ENCODE results near the gene FAM174C. TPM values are rescaled to one million over a fixed set of nuclear protein-coding genes. Genes with fewer than 3 reads are reported as not detected.

The FAM174C gene
- 46.5 to 92.2 TPM (median 76.5 TPM) in 5 replicates for total RNA-seq (2022; extraction: Qiagen RNA extraction)

DNA sequence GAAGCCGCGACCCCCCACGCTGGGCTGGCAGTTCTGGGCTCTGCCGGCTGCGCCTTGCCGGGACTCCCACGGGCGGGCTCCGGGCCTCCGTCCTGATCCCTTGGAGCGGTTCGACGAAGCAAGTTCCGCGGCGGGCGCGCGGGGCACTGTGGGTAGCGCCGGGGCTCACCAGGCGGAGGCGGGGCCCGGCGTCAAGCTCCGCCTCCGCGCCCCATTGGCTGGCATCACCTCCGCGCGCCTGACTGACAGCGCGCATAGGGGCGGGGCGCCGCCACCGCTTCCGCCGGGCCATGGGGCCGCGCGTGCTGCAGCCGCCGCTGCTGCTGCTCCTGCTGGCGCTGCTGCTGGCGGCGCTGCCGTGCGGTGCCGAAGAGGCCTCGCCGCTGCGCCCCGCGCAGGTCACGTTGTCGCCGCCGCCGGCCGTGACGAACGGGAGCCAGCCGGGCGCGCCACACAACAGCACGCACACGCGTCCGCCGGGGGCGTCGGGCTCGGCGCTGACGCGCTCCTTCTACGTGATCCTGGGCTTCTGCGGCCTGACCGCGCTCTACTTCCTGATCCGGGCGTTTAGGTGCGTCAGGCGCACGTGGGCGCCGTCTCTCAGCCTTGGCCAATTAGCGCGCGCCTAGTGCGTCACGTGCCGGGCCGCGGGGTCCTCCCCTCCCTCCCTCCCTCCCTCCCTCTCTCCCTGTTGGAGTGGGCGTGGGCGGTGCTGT is at the start of gene FAM174C:
Gene FAM174C, plus strand, starts transcription at position 271 of the 716 bp plus-strand sequence. Its CDS starts 20 bp downstream, at position 291.

DNA sequence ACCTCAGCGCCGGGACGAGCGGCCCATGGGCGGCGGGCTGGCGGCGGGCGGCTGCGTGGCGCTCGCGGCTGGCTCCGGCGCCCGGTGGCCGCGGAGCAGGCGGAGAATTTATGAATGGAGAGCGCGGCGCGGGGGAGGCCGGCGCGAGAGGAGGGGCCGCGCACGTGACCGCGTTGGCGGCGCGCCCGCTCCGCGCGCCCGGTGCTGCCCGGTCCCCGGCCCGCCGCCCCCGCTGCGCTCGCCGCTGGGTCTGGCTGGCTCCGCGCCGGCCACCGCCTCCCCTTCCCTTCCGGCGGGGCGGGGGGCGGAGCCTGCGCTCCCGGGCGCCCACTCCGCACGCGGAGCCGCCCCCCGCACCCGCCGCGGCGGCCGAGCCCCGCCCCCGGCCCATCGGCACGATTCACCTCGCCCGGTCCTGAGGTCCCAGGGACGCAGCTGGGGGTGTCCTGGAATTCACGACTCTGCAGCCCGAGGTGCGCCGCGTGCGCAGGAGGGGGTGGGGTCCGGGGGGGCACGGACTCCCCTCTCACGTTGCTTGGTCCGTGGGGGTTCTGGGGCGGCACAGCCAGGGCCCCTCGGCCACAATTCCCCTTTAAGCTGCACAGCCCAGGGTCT is 37.5 kb upstream of the FAM174C start, which contains the start of gene CBARP:
Gene CBARP, minus strand, starts transcription at position 252 of the 615 bp plus-strand sequence. CDS start 1,905 bp downstream, outside the sequence.

DNA sequence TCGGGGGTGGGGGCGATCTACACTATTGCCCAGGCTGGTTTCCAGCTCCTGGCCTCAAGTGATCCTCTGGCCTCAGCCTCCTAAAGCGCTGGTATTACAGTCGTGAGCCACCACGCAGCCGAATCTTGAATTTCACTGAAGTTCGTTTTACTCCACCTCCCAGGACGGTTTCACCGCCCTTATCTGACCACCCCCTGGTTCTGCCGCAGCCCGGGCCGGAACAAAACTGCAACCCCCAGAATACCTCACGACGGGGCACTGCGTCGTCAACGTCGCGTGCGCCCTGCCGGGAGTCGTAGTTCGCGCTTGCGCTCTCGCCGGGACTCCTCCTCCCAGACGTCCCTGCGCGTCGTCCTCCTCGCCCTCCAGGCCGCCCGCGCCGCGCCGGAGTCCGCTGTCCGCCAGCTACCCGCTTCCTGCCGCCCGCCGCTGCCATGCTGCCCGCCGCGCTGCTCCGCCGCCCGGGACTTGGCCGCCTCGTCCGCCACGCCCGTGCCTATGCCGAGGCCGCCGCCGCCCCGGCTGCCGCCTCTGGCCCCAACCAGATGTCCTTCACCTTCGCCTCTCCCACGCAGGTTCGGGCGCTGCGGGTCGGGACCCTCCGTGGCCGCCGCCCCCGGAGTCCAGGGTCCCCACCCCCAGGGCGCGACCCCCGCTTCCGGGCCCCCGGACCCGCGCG is 33.8 kb upstream of the FAM174C start, which contains the start of gene ATP5F1D:
Gene ATP5F1D, plus strand, starts transcription at position 335 of the 679 bp plus-strand sequence. Its CDS starts 100 bp downstream, at position 435.

DNA sequence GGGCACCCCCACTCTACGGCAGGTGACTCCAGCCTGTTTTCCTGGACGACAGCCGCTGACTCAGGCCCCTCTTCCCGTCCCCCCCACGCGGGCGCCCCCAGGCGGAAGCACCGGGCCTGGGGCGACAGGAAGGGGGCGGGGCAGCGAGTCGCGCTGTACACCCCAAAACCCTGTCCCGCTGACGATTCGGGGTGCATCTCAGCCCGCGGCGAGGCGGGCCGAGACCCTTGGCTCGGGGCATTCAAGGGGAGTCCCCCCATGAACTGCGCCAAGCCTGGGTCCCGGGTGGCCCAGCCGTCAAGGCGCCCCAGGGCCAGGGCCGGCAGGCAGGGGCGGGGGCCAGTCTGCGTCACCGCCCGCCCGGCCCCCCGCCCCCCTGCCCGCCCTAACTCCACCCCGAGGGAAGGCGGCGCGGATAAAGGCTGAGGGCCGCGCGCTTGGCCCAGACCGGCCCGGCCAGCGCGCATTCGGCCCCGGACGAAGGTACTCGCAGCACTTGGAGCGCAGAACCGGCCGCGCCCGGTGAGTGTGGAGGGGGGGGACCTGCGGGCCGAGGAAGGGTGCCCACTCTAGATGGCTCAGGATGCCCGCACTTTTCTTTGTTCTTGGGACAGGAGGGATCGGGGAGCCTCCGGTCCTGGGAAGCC is 27.1 kb upstream of the FAM174C start, which contains the start of gene MIDN:
Gene MIDN, plus strand, starts transcription at position 445 of the 647 bp plus-strand sequence. CDS start 1,714 bp downstream, outside the sequence.

DNA sequence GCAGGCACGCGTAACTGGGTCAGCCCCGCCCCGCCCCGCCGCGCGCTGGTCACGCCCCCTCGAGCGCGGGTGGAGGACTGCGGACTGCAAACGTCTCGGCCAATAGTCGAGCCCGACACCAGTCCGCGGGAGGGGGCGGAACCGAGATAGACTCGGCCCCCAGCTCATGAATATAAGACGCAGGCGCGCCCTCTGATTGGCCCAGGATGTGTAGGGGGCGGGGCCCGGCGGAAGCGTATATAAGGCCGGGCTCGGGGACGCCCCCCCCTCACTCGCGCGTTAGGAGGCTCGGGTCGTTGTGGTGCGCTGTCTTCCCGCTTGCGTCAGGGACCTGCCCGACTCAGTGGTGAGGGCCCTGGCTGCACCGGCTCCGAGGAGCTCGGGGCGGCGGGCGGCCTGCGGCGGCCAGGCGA is 6.3 kb upstream of the FAM174C start, which contains the start of gene CIRBP:
Gene CIRBP, plus strand, starts transcription at position 268 of the 413 bp plus-strand sequence. CDS start 1,602 bp downstream, outside the sequence.

DNA sequence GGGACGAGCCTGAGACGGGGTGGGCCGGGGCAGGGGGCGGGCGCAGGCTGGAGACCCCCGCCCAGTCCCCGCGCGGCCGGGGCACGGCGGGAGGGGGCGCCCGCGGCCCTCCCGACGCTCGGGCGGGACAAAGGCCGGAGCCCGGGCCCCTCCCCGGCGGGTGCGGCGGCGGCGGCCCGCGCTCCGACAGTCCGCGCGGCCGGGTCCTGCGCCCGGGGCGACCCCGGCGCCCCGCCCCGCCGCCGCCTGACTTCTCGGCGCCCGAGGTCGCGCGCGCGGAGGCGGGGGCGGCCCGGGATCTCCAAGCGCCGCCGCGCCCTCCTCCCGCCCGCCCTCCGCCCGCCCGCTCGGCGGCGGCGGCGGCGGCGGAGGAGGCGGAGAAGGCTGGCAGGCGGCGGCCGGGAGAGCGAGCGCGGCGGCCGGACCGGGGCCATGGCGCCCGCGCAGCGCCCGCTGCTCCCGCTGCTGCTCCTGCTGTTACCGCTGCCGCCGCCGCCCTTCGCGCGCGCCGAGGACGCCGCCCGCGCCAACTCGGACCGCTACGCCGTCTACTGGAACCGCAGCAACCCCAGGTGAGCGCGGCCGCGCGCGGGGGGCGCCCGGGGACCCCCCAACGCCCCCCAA is 10.5 kb downstream of the FAM174C start, which contains the start of gene EFNA2:
Gene EFNA2, plus strand, starts transcription at position 137 of the 624 bp plus-strand sequence. Its CDS starts 296 bp downstream, at position 433.

Other genes with a start within 250 kb of the FAM174C start
- 93.3 to 117 TPM (median 109 TPM) in 5 replicates for gene CNN2, start 248.9 kb upstream of the FAM174C start, total RNA-seq (2022; extraction: Qiagen RNA extraction)
- 11.1 to 20.7 TPM (median 16.9 TPM) in 5 replicates for gene ABCA7, start 235.4 kb upstream of the FAM174C start, total RNA-seq (2022; extraction: Qiagen RNA extraction)
- gene ARHGAP45, start 208.4 kb upstream of the FAM174C start, total RNA-seq (2022; extraction: Qiagen RNA extraction) = 2.8 to 6.4 TPM (median 5.2 TPM) in 5 replicates
- gene POLR2E, start 180.2 kb upstream of the FAM174C start, total RNA-seq (2022; extraction: Qiagen RNA extraction) = 202 to 261 TPM (median 248 TPM) in 5 replicates
- gene GPX4, start 171.5 kb upstream of the FAM174C start, total RNA-seq (2022; extraction: Qiagen RNA extraction) = 425 to 537 TPM (median 506 TPM) in 5 replicates
- 18.1 to 33.6 TPM (median 32.9 TPM) in 5 replicates for gene SBNO2, start 101.3 kb upstream of the FAM174C start, total RNA-seq (2022; extraction: Qiagen RNA extraction)
- 29.4 to 42.3 TPM (median 38.7 TPM) in 5 replicates for gene STK11, start 69.8 kb upstream of the FAM174C start, total RNA-seq (2022; extraction: Qiagen RNA extraction)
- 1.9 to 5.3 TPM (median 4.0 TPM) in 5 replicates for gene CBARP, start 37.5 kb upstream of the FAM174C start, total RNA-seq (2022; extraction: Qiagen RNA extraction)
- gene ATP5F1D, start 33.8 kb upstream of the FAM174C start, total RNA-seq (2022; extraction: Qiagen RNA extraction) = 78.2 to 173 TPM (median 164 TPM) in 5 replicates
- gene MIDN, start 26.9 kb upstream of the FAM174C start, total RNA-seq (2022; extraction: Qiagen RNA extraction) = 46.2 to 71.8 TPM (median 63.4 TPM) in 5 replicates
- 102 to 197 TPM (median 115 TPM) in 5 replicates for gene CIRBP, start 6.2 kb upstream of the FAM174C start, total RNA-seq (2022; extraction: Qiagen RNA extraction)
- 0.88 to 2.2 TPM (median 2.1 TPM) in 5 replicates for gene EFNA2, start 10.3 kb downstream of the FAM174C start, total RNA-seq (2022; extraction: Qiagen RNA extraction)
- gene NDUFS7, start 108.4 kb downstream of the FAM174C start, total RNA-seq (2022; extraction: Qiagen RNA extraction) = 65.2 to 75.4 TPM (median 72.9 TPM) in 5 replicates
- gene GAMT, start 126.0 kb downstream of the FAM174C start, total RNA-seq (2022; extraction: Qiagen RNA extraction) = 25.9 to 45.1 TPM (median 41.6 TPM) in 5 replicates
- 79.5 to 119 TPM (median 110 TPM) in 5 replicates for gene DAZAP1, start 132.1 kb downstream of the FAM174C start, total RNA-seq (2022; extraction: Qiagen RNA extraction)
- gene RPS15, start 162.9 kb downstream of the FAM174C start, total RNA-seq (2022; extraction: Qiagen RNA extraction) = 1,548 to 1,857 TPM (median 1,670 TPM) in 5 replicates
- gene APC2, start 174.6 kb downstream of the FAM174C start, total RNA-seq (2022; extraction: Qiagen RNA extraction) = 0.87 to 1.9 TPM (median 1.6 TPM) in 5 replicates
- 8.7 to 17.7 TPM (median 16.1 TPM) in 5 replicates for gene C19orf25, start 203.7 kb downstream of the FAM174C start, total RNA-seq (2022; extraction: Qiagen RNA extraction)
- 0.38 to 1.2 TPM (median 0.78 TPM) in 5 replicates for gene PCSK4, start 214.8 kb downstream of the FAM174C start, total RNA-seq (2022; extraction: Qiagen RNA extraction)
- gene REEP6, start 215.7 kb downstream of the FAM174C start, total RNA-seq (2022; extraction: Qiagen RNA extraction) = 4.1 to 6.0 TPM (median 5.6 TPM) in 5 replicates
- gene ADAMTSL5, start 237.5 kb downstream of the FAM174C start, total RNA-seq (2022; extraction: Qiagen RNA extraction) = 2.4 to 4.9 TPM (median 3.0 TPM) in 5 replicates
- gene PLK5, start 248.5 kb downstream of the FAM174C start, total RNA-seq (2022; extraction: Qiagen RNA extraction) = not detected in 5 replicates

All from A549 treated with dexamethasone at 1 μM for 4 hours (cell line).